GM10248 (cell line): ENCODE measurements around the gene SLITRK6.
"Not testable (repeated sequence)": the region's sequence is repeated elsewhere in the genome, so short reads cannot be mapped to it uniquely, and the experiment has no call there.

Source experiments
- CTCF ChIA-PET: fragments of 300-600 bp; sonication (Branson Sonifier 250); formaldehyde crosslinking; extraction: SDS; loops from one replicate; lab custom pipeline; 2021; ENCODE audit warnings: antibody characterized with exemption; lab: Yijun Ruan, JAX
- POLR2A ChIA-PET: fragments of 350-650 bp; sonication (Branson Sonifier 250); formaldehyde crosslinking; extraction: SDS; loops from one replicate; lab custom pipeline; 2020; ENCODE audit warnings: antibody characterized with exemption; lab: Yijun Ruan, JAX
- DNase-seq: peaks from one replicate; pipeline ENCODE4 v3.0.0; 2012; ENCODE audit errors: extremely low spot score
- TF ChIP-seq, protein P1 (sequence below): IDR thresholded peaks from 2 replicates; pipeline ENCODE4 v1.5.1; 2012; ENCODE audit warnings: mild to moderate bottlenecking, low read depth; ENCODE audit errors: extremely low read depth, missing control alignments, control extremely low read depth

The SLITRK6 gene

DNA sequence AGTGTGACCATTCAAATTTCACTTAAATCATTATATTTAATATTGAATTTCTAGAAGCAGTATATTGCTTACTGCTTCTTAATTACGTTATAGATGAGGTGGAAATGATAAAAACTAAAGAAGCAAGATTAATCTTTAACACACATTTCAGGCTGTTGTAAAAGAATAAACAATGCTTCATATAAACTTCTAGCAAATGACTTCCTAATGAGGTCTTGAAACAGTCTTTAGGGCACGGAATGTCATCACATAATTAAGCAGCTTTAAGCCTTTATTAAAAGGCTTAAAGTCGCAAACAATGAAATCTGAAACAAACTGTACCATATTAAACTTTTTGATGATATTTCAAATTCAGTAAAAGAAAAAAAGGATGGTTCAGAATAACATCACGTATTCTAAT, 1.9 kb downstream of the SLITRK6 start:
- CTCF ChIA-PET, result no interaction called here
- POLR2A ChIA-PET, result no interaction called here
- no peak for DNase-seq
- TF ChIP-seq, protein P1, sequence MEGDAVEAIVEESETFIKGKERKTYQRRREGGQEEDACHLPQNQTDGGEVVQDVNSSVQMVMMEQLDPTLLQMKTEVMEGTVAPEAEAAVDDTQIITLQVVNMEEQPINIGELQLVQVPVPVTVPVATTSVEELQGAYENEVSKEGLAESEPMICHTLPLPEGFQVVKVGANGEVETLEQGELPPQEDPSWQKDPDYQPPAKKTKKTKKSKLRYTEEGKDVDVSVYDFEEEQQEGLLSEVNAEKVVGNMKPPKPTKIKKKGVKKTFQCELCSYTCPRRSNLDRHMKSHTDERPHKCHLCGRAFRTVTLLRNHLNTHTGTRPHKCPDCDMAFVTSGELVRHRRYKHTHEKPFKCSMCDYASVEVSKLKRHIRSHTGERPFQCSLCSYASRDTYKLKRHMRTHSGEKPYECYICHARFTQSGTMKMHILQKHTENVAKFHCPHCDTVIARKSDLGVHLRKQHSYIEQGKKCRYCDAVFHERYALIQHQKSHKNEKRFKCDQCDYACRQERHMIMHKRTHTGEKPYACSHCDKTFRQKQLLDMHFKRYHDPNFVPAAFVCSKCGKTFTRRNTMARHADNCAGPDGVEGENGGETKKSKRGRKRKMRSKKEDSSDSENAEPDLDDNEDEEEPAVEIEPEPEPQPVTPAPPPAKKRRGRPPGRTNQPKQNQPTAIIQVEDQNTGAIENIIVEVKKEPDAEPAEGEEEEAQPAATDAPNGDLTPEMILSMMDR, result no peak

DNA sequence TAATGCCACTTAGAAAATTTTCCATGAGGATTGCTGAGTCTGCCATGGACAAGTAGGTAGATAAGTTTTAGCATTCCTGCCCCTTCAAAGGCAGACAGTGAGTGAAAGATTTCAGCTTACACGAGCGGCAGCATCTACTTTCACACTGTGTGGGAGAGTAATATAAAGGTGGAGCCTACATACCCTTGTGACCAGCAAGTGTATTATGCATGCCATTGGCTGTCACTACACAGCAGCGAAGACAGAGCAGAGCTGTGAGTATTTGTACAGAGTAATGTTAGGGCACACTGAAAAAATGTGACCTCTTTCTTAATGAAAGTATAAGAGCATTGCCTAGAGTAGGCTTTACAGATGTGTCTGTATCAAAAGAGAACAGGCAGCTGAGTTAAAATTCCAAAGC, 14.0 kb downstream of the SLITRK6 start:
- TF ChIP-seq, protein P1, result no peak
- DNase-seq, result no peak
- ChIA-PET POLR2A (no interaction called here), CTCF (no interaction called here)

DNA sequence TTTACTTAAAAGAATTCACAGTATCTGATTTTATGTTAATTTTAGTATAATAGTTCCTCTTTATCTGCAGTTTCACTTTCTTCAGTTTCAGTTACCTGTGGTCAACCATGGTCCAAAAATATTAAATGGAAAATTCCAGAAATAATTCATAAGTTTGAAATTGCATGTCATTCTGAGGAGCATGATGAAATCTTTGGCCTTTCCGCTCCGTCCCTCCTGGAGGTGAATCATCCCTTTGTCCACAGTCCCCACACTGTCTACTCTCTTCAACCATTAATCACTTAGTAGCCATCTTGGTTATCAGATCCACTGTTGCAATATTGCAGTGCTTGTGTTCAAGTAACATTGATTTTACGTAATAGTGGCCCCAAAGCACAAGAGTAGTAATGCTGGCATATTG, 26.9 kb downstream of the SLITRK6 start:
- ChIA-PET CTCF (no interaction called here), POLR2A (no interaction called here)
- TF ChIP-seq, protein P1, result no peak
- no peak for DNase-seq

DNA sequence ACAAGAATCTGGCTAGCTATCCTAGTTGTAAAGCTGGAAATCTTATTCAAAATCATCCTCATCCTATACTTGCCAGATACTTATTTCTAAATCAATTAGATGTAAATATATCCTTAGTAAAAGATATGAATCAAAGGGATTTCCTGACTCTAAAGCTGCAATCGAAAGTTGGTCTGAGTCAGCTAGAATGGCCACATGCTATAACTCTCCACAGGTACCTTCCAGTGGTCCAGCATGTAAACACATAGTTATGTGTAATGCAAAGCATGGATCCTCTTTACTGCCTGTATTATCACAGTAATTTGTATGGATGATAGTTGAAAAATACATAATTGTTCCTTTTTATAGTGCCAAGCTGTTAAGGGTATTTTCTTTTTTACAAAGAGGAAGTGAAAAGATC, 27.4 kb downstream of the SLITRK6 start:
- TF ChIP-seq, protein P1, result no peak
- POLR2A ChIA-PET, result no interaction called here
- CTCF ChIA-PET, result no interaction called here
- DNase-seq, result no peak

DNA sequence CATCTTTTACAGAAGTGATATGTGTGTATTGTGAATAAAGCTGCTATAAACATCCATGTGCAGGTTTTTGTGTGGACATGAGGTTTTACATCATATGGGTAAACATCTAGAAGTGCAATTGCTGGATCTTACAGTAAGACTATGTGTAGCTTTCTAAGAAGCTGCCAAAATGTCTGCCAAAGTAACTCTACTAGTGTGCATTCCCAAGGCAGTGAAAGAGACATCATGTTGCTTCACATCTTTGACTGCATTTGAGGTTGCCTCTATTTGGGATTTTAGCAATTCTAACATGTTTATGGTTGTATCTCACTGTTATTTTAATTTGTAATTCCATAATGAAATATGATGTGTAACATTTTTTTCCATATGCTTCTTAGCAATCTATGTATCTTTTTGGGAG, 30.3 kb downstream of the SLITRK6 start:
- no peak for DNase-seq
- POLR2A ChIA-PET, result no interaction called here
- TF ChIP-seq, protein P1, result no peak
- CTCF ChIA-PET, result no interaction called here

DNA sequence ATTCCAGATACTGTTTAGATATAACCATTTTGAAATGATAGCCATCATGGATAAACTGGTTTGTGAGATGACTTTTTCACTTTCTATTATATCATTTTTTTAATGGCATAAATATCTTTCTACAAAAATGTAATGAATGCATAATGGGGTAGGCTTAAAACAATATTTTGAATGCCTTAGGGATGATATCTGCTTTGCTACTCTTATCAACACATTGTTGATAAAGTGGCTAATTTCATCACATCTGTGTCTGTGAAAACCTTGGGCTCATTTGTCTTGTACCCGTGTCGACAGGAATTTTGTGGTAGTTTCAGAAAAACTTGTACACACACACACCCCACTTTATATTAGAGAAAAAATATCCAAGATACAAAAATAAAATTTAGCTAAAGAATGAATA, 44.1 kb downstream of the SLITRK6 start:
- POLR2A ChIA-PET, result no interaction called here
- TF ChIP-seq, protein P1, result no peak
- CTCF ChIA-PET, result no interaction called here
- DNase-seq, result no peak

DNA sequence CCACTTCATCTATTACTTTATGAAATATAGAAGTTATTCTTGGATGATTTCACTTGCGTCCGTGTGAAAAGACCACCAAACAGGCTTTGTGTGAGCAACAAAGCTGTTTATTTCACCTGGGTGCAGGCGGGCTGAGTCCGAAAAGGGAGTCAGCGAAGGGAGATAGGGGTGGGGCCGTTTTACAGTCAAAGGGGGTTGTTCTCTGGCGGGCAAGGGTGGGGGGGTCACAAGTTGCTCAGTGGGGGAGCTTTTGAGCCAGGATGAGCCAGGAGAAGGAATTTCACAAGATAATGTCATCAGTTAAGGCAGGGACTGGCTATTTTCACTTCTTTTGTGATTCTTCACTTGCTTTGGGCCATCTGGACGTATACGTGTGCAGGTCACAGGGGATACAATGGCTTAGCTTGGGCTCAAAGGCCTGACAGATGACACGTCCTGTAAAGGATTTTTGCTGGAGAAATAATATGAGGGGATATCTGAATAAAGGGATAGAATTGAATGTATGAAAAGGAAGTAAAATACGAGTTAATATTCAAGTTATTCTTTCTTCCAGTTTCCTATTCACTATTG, 55.9 kb downstream of the SLITRK6 start:
- DNase-seq, POLR2A ChIA-PET, CTCF ChIA-PET: not testable (repeated sequence)
